H1 (cell line): ENCODE data around the gene FRMD4B. TPM values are rescaled to one million over a fixed set of nuclear protein-coding genes. Genes with fewer than 3 reads are reported as not detected.
"Not testable (repeated sequence)": the region's sequence is repeated elsewhere in the genome, so short reads cannot be mapped to it uniquely, and the experiment has no call there.

Experiments used
- CTCF ChIA-PET: fragments of 300-600 bp; sonication (Branson Sonifier 250); formaldehyde crosslinking; loops from one replicate; lab custom pipeline; 2021; ENCODE audit not compliant: partially characterized antibody; lab: Charles Lee
- POLR2A ChIA-PET: fragments of 300-600 bp; sonication (Branson Sonifier 250); formaldehyde crosslinking; loops from one replicate; lab custom pipeline; 2021; ENCODE audit warnings: inconsistent platforms; ENCODE audit not compliant: partially characterized antibody; lab: Charles Lee
- DNase-seq, 2 experiments: peaks; one replicate each; pipeline versions ENCODE4 v3.0.0 to v3.0.0-alpha.2; 2010 to 2022; ENCODE audit warnings: low spot score in 2 of 2, low read depth in 1 of 2, mixed read lengths in 1 of 2
- FAIRE-seq: peaks from 2 replicates; lab custom pipeline; 2011; peaks lifted over from hg19 to GRCh38; lab: Jason Lieb, UNC
- H2AFZ ChIP-seq: 2 replicates; pipeline ENCODE4 v1.8.1; 2012; ENCODE audit warnings: low read length, inconsistent platforms
- H2AK5ac ChIP-seq: 2 replicates; pipeline ENCODE4 v1.6.1; 2013; ENCODE audit warnings: low read depth, low read length
- H2BK120ac ChIP-seq: replicated peaks from 2 replicates; pipeline ENCODE3; 2013; ENCODE audit warnings: low read depth, low read length, inconsistent platforms
- H2BK12ac ChIP-seq: 2 replicates; pipeline ENCODE4 v1.6.1; 2013; ENCODE audit warnings: low read depth, low read length
- H2BK15ac ChIP-seq: 2 replicates; pipeline ENCODE4 v1.6.1; 2013; ENCODE audit warnings: low read length
- H2BK20ac ChIP-seq: 2 replicates; pipeline ENCODE4 v1.6.1; 2013; ENCODE audit warnings: low read length
- H2BK5ac ChIP-seq: 2 replicates; pipeline ENCODE4 v1.6.1; 2013; ENCODE audit warnings: low read depth, low read length
- H3K14ac ChIP-seq: 2 replicates; pipeline ENCODE4 v1.6.1; 2013; ENCODE audit warnings: inconsistent platforms; ENCODE audit not compliant: insufficient read length
- H3K18ac ChIP-seq: 2 replicates; pipeline ENCODE4 v1.6.1; 2013; ENCODE audit warnings: low read length; ENCODE audit errors: extremely low read depth
- H3K23ac ChIP-seq: 2 replicates; pipeline ENCODE4 v1.6.1; 2013; ENCODE audit warnings: inconsistent platforms; ENCODE audit not compliant: insufficient read length
- H3K23me2 ChIP-seq: 2 replicates; pipeline ENCODE4 v1.6.1; 2013; ENCODE audit warnings: low read depth, low read length
- H3K27ac ChIP-seq: 2 replicates; pipeline ENCODE4 v1.6.1; 2011; ENCODE audit warnings: low read depth, low read length, inconsistent platforms
- H3K27me3 ChIP-seq, 4 experiments: replicated peaks in 1 of 4; 1 replicate in 1 of 4; 2 replicates in 3 of 4; pipeline versions ENCODE4 v1.6.1 to v1.8.1; 2011 to 2013; ENCODE audit warnings: low read length in 3 of 4, mild to moderate bottlenecking in 3 of 4, inconsistent platforms in 2 of 4, mixed read lengths in 2 of 4, moderate library complexity in 1 of 4; ENCODE audit not compliant: control insufficient read depth in 3 of 4, insufficient read depth in 3 of 4; ENCODE audit errors: extremely low read depth in 1 of 4
- H3K36me3 ChIP-seq, 4 experiments: 2 replicates each; pipeline versions ENCODE4 v1.6.1 to v1.8.1; 2011 to 2013; ENCODE audit warnings: mild to moderate bottlenecking in 4 of 4, low read length in 3 of 4, moderate library complexity in 2 of 4, control low read depth in 1 of 4, inconsistent platforms in 1 of 4; ENCODE audit not compliant: insufficient read depth in 4 of 4, control insufficient read depth in 2 of 4
- H3K4ac ChIP-seq: replicated peaks from 2 replicates; pipeline ENCODE3; 2013; ENCODE audit warnings: low read length, low read depth, mixed read lengths, inconsistent platforms; ENCODE audit not compliant: insufficient read length
- H3K4me1 ChIP-seq, 4 experiments: replicated peaks in 1 of 4; 1 replicate in 1 of 4; 2 replicates in 3 of 4; pipeline versions ENCODE4 v1.6.1 to v1.8.1; 2011 to 2013; ENCODE audit warnings: low read length in 3 of 4, inconsistent platforms in 2 of 4, mixed read lengths in 1 of 4; ENCODE audit not compliant: insufficient read depth in 4 of 4, control insufficient read depth in 3 of 4
- H3K4me2 ChIP-seq, 2 experiments: 2 replicates each; pipeline versions ENCODE4 v1.6.1 to v1.8.1; 2011 to 2013; ENCODE audit warnings: low read depth in 2 of 2, low read length in 2 of 2, control low read depth in 1 of 2, inconsistent platforms in 1 of 2, mild to moderate bottlenecking in 1 of 2; ENCODE audit not compliant: insufficient read depth in 1 of 2
- H3K4me3 ChIP-seq, 4 experiments: fragments of 200-600, 300-600 bp in 1 of 4; sonication (generic), shearing (Covaris generic), sonication (Bioruptor Twin) in 1 of 4; 2 replicates each; pipeline versions ENCODE4 v1.5.1 to v1.8.1; 2011 to 2016; ENCODE audit warnings: low read length in 4 of 4, low read depth in 3 of 4, control low read depth in 2 of 4, inconsistent platforms in 2 of 4, mild to moderate bottlenecking in 2 of 4, mixed read lengths in 1 of 4, moderate library complexity in 1 of 4; ENCODE audit not compliant: insufficient read depth in 2 of 4; ENCODE audit errors: extremely low read depth in 1 of 4
- H3K56ac ChIP-seq: replicated peaks from 2 replicates; pipeline ENCODE3; 2013; ENCODE audit warnings: low read depth, mild to moderate bottlenecking, mixed read lengths, low read length, inconsistent platforms; ENCODE audit not compliant: insufficient read length
- H3K79me1 ChIP-seq: 2 replicates; pipeline ENCODE4 v1.6.1; 2013; ENCODE audit warnings: low read depth, low read length, control low read depth
- H3K79me2 ChIP-seq, 2 experiments: 2 replicates each; pipeline versions ENCODE4 v1.6.1 to v1.8.1; 2012 to 2013; ENCODE audit warnings: low read length in 2 of 2, mild to moderate bottlenecking in 2 of 2, inconsistent platforms in 1 of 2; ENCODE audit not compliant: insufficient read depth in 2 of 2, control insufficient read depth in 1 of 2
- H3K9ac ChIP-seq, 4 experiments: replicated peaks in 1 of 4; 1 replicate in 1 of 4; 2 replicates in 3 of 4; pipeline versions ENCODE4 v1.6.1 to v1.8.1; 2011 to 2013; ENCODE audit warnings: low read depth in 3 of 4, low read length in 3 of 4, control low read depth in 2 of 4, mild to moderate bottlenecking in 2 of 4, moderate library complexity in 2 of 4, inconsistent platforms in 1 of 4; ENCODE audit errors: extremely low read depth in 1 of 4
- H3K9me3 ChIP-seq, 2 experiments: 2 replicates each; pipeline versions ENCODE4 v1.6.1 to v1.8.1; 2012 to 2013; ENCODE audit warnings: mild to moderate bottlenecking in 2 of 2, moderate library complexity in 2 of 2, control low read depth in 1 of 2, inconsistent platforms in 1 of 2, low read depth in 1 of 2, low read length in 1 of 2, mixed read lengths in 1 of 2; ENCODE audit not compliant: insufficient read depth in 2 of 2
- H4K20me1 ChIP-seq, 2 experiments: replicated peaks in 1 of 2; 2 replicates each; pipeline versions ENCODE3 to v1.8.1; 2011 to 2013; ENCODE audit warnings: inconsistent platforms in 2 of 2, low read length in 2 of 2, mild to moderate bottlenecking in 1 of 2; ENCODE audit not compliant: insufficient read depth in 2 of 2, control insufficient read depth in 1 of 2
- H4K5ac ChIP-seq: 2 replicates; pipeline ENCODE4 v1.6.1; 2013; ENCODE audit warnings: low read length, low read depth, mixed read lengths, inconsistent platforms; ENCODE audit not compliant: insufficient read length
- H4K8ac ChIP-seq: 2 replicates; pipeline ENCODE4 v1.8.0; 2013; ENCODE audit warnings: mild to moderate bottlenecking, moderate library complexity, low read length, inconsistent platforms; ENCODE audit not compliant: insufficient read depth; ENCODE audit errors: extremely low read depth
- H4K91ac ChIP-seq: replicated peaks from 2 replicates; pipeline ENCODE3; 2013; ENCODE audit warnings: low read length, mixed read lengths, inconsistent platforms; ENCODE audit not compliant: insufficient read length
- ATF2 ChIP-seq: IDR thresholded peaks from 2 replicates; pipeline ENCODE4 v1.6.1; 2012; ENCODE audit warnings: low read length, inconsistent platforms
- BRCA1 ChIP-seq: IDR thresholded peaks from 2 replicates; pipeline ENCODE4 v1.6.1; 2012; ENCODE audit warnings: low read depth, low read length, improper control_type of control experiment
- CEBPB ChIP-seq: IDR thresholded peaks from 2 replicates; pipeline ENCODE4 v1.6.1; 2012; ENCODE audit warnings: low read depth, low read length
- EGR1 ChIP-seq: IDR thresholded peaks from 2 replicates; pipeline ENCODE4 v1.6.1; 2011; ENCODE audit warnings: low read depth, low read length, borderline replicate concordance
- HDAC2 ChIP-seq, 2 experiments: fragments of 300-600 bp in 1 of 2; sonication (generic) in 1 of 2; IDR thresholded peaks; 2 replicates each; pipeline ENCODE4 v1.6.1; 2011 to 2012; ENCODE audit warnings: low read depth in 2 of 2, low read length in 2 of 2, mild to moderate bottlenecking in 2 of 2, moderate library complexity in 2 of 2, borderline replicate concordance in 1 of 2, inconsistent platforms in 1 of 2
- JUND ChIP-seq: IDR thresholded peaks from 2 replicates; pipeline ENCODE4 v1.6.1; 2011; ENCODE audit warnings: mild to moderate bottlenecking, improper control_type of control experiment, low read length
- RNF2 ChIP-seq: fragments of 200-900, 300-1000 bp; sonication (generic); IDR thresholded peaks from 2 replicates; pipeline ENCODE4 v1.7.1; 2016; ENCODE audit warnings: borderline replicate concordance, low read depth, mild to moderate bottlenecking, antibody characterized with exemption, low read length; ENCODE audit not compliant: poor library complexity, severe bottlenecking; ENCODE audit errors: missing control alignments
- SP2 ChIP-seq: IDR thresholded peaks from 2 replicates; pipeline ENCODE4 v1.6.1; 2012; ENCODE audit warnings: mild to moderate bottlenecking, low read length, inconsistent platforms
- TAF1 ChIP-seq: IDR thresholded peaks from 2 replicates; pipeline ENCODE4 v1.6.1; 2011; ENCODE audit warnings: mild to moderate bottlenecking, low read depth, low read length
- USF2 ChIP-seq: IDR thresholded peaks from 2 replicates; pipeline ENCODE4 v1.6.1; 2011; ENCODE audit warnings: low read length, improper control_type of control experiment
- WGBS, 2 experiments: shearing (Covaris generic) in 1 of 2; methylation state at CpG; one replicate each; pipeline versions ENCODE4 v1.1.6 to v1.1.7; 2013 to 2015; ENCODE audit warnings: low lambda C conversion rate in 2 of 2, mixed read lengths in 2 of 2, inconsistent platforms in 1 of 2, low coverage in 1 of 2, missing lambda C conversion rate in 1 of 2; ENCODE audit not compliant: insufficient replicate concordance in 2 of 2, insufficient coverage in 1 of 2, insufficient read length in 1 of 2; ENCODE audit errors: extremely low coverage in 1 of 2, missing lambda C conversion rate in 1 of 2; 5-methylcytosine and 5-hydroxymethylcytosine counted together
- polyA plus RNA-seq, 7 experiments: library from polyadenylated mRNA; depleted of rRNA in 3 of 7; stranded (reverse) in 5 of 7; unstranded in 2 of 7; fragments of >200 nt in 5 of 7; fragments of 200-250 nt in 2 of 7; gene quantifications; 1 replicate in 5 of 7; 2 replicates in 1 of 7; 4 replicates in 1 of 7; pipeline versions ENCODE4 v1.2.1 to v1.2.3, GENCODE V29; 2011 to 2013; ENCODE audit warnings: missing spikeins in 2 of 7, mixed read lengths in 2 of 7
- total RNA-seq: library from RNA; stranded (reverse); fragmentation: NEBNext Ultra II Directional; extraction: Animal tissue kit (Norgen Biotek cat#: 25700); gene quantifications from 2 replicates; pipeline ENCODE4 v1.2.1, GENCODE V29; 2021

FRMD4B gene
- total and polyA plus RNA-seq, 2 of the 8 experiments (the other 6 are each of a cell fraction or from before 2014, with no cell fraction given): 2.7 to 7.2 TPM

GRCh38 chr3:69235882-69236281 lies 150.0 kb downstream of the FRMD4B start (continued):
- no peak for TF ChIP-seq ATF2
- no peak for TF ChIP-seq EGR1
- TF ChIP-seq JUND: no peak
- TF ChIP-seq BRCA1: no peak
- no peak for TF ChIP-seq SP2
- TF ChIP-seq USF2: no peak
- no peak for TF ChIP-seq CEBPB
- TF ChIP-seq TAF1: no peak
- no peak for TF ChIP-seq RNF2
- TF ChIP-seq HDAC2 (IDR thresholded peaks at IDR 0.05; ENCODE audit: borderline replicate concordance in 1 of 2, low read depth in 2 of 2, low read length in 2 of 2): no peak
- TF ChIP-seq, all 59 proteins: peak for 0

GRCh38 chr3:69235227-69235626 lies 150.7 kb downstream of the FRMD4B start:
- H2BK12ac ChIP-seq: not testable (repeated sequence)
- CTCF ChIA-PET: interaction anchor here (1.0 to 1.1 kb wide), 2 partner anchors 35 to 152 kb away, joined by 3 to 4 read pairs; no protein-coding TSS in a partner anchor

More at GRCh38 chr3:69235227-69235626, 150.7 kb downstream of the FRMD4B start:
- H3K36me3 ChIP-seq, H3K4me3 ChIP-seq, H2BK20ac ChIP-seq, H3K56ac ChIP-seq, FAIRE-seq, H3K4ac ChIP-seq, DNase-seq, H3K27me3 ChIP-seq, H2BK120ac ChIP-seq, H3K79me2 ChIP-seq, H3K14ac ChIP-seq, H3K79me1 ChIP-seq, H2BK15ac ChIP-seq, H4K8ac ChIP-seq, H3K9ac ChIP-seq, H2AK5ac ChIP-seq, H4K20me1 ChIP-seq, H2BK5ac ChIP-seq, POLR2A ChIA-PET, H3K23me2 ChIP-seq, H4K5ac ChIP-seq, H2AFZ ChIP-seq, H4K91ac ChIP-seq, H3K9me3 ChIP-seq, H3K23ac ChIP-seq, H3K27ac ChIP-seq, H3K4me2 ChIP-seq, H3K18ac ChIP-seq: not testable (repeated sequence)
- peaks cover 0 to 11% (median 5%) of the 10 kb centered on the region in 4 experiments; a peak in 5 of 7 replicates for H3K4me1 ChIP-seq
- WGBS, 2 experiments: 71% methylated on average over 4 of the region's 4 CpGs; no CpG with 5 or more reads in 1 of the 2 experiments
